SW480 (cell line): ENCODE data around the gene AXDND1.
A peak's percentile ranks its signal among the peaks of the same experiment; 100 is the strongest.
"Not testable (repeated sequence)": the region's sequence is repeated elsewhere in the genome, so short reads cannot be mapped to it uniquely, and the experiment has no call there.

Source experiments
- DNase-seq: peaks from one replicate; pipeline ENCODE4 v3.0.0-alpha.2; 2016; ENCODE audit warnings: low spot score

The AXDND1 gene, protein sequence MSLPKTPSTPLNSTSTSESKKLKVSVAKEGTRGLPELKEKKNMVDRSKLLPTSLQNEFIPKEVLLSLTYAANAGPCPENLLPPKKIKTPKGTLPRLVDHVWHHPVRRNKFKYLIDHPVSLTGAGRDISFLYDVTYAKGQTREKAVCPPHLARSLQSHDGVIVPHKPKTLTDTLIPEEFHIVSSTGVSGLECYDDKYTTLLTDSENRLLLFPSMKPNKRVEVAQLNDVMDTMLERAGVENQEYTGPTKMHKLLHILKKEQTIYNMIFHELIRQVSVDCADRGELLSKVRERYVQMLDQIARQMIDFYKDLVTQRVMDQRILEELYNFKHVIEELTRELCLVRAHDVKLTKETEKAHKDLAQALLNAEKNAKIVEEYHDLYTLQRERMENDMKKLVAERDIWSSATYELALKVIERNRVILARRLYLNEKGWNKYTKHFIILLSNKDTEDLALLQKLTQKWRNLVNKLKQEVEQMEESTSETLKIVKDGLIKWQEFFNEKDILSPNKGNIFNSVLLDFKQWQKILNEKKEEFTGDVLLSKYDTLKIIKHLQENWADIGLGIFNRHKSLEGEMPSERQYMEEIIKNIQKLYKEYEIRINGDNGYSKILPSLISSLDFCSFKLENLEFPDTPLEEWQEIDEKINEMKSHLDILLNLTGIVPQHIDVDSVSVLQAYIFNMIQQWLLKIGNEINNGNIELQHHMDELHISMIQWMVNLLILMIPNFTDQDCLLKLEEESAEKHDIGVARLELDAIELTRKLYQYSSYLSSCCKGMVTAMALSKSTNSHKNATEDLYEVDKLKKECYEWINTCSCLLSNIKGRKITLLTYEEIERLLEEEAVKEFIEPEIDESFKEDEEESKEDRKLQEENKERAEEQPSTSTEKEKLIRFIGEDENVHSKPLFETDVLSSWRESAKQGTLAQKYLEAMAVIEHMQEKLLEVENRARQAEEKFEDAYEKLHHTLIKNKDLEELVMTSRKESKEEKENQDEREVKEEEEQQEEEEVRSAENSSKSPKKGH

DNA sequence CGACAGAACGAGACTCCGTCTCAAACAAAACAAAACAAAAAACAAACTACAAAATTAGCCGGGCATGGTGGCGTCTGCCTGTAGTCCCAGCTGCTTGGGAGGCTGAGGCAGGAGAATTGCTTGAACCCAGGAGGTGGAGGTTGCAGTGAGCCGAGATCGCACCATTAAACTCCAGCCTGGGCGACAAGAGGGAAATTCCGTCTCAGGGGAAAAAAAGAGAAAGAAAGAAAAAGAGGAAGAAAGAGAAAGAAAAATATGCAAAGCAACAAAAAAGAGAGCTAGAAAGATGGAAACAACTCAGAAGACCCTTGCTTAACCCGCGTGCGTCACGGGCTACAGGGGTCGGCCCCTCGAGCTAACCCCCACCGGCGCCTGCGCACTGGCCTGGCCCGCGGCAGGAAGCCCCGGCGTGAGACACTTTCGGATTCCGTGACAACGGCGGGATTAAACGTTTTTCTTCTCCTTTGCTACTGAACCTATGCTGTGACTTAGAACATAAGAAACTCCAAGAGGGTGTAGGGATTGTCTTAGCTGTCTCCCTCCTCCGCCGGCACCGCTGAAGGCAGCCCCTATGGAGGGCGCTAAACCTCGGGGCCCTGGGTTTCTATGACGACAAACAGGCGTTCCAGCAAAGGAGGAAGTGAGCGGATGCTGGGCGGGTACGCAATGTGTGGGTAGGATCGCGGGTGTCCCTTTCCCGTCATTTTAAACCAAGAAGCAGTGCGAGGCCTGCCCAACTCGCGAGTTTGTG, at the start of gene AXDND1:
AXDND1 (plus strand) TSS at position 630 of the 751 bp plus-strand sequence. CDS start 539 bp downstream, outside the sequence.
- peak; percentile 80 for DNase-seq

DNA sequence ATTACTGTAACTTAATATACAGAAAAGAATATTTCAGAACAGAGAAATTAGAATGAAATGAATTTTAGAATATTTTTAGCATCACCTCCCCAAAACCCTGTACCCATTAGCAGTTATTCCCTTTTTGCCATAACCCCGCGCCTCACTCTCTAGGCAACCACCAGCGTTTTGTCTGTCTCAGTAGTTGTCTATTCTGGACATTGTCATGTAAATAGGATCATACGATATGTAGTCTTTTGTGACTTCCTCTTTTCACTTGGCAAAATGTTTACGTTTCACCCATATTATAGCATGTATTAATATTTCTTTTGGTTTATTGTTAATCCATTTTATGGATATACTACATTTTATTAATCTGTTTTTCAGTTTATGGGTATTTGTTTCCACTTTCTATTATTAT, 47.3 kb upstream of the AXDND1 start:
- DNase-seq: no peak

DNA sequence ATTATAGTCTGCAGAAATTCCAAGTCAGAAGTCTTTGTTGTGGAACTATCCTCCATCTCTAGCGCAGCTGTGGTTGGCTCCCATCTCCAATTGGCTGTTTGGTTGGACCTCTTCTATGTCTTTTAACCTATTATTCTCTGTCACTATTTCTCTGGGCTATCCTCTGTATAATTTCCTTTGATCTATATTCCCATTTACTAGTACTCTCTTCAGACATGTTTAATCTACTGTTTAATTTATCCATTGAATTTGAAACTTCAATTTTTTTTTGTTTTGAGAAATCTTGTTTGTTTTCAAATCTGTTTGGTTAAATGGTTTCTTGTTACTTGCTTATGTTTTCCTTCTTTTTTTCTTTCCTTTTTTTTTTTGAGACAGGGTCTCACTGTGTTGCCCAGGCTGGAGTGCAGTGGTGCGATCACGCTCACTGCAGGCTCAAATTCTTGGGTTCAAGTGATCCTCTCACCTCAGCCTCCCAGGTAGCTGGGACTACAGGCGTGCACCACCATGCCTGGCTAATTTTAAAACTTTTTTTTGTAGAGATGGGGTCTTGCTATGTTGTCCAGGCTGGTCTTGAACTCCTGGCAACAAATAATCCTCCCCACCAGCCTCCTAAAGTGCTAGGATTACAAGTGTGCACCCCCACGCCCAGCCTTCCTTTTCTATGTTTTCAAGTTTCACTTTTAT, 44.1 kb upstream of the AXDND1 start:
- no peak for DNase-seq

DNA sequence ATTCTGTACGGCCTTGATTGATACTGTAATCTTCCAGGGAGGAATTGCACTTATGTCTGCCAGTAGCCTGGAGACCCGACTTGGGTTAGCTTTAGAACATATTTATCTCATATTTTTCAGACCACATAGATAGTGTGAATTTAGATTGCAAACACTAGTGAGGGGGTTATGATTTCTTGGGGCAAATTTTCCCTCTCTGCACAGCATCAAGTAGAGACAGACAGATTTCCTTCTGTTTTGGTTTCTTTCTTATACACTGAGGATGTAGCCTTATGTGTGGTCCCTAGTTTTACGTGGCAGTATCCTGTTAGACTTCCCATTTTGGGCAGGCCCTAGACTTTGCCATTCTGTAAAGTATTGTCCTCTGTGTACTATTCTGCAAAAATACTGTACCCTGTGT, 43.2 kb upstream of the AXDND1 start:
- DNase-seq: no peak

DNA sequence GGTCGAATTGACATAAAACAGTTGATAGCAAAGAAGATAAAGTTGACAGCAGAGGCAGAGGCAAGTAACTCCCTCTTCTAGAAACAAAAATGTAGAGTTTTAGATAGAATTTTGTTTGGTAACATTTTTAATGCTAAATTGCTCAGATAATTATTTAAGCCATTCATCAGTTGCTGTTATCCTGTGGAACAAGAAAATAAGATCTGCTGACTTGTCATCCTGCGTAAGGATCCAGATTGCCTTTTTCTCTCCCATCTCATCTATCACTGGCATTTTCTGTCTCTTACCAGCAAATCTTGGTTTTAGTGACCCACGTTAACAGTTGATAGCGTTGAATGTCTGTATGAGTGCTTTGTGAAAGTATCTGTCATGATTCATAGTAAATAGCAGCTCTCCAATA, 42.3 kb upstream of the AXDND1 start:
- DNase-seq: no peak

DNA sequence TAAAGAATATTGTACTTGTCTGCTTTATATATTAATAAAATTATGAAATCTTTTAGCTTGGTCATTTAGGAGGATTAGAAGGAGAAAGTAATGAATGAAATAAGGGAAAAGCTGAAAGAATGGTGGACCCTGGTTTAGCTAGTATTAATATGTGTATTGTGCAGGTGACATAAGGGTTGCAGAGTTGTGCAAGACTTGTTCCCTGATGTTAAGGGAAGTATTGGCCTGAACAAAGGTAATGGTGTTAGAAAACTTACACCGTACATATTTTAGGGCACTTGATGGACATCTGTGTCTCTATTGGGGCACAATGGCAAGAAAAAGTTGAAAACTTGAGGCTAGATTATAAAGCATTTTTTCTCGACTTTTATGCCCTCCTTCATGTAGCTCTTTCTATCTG, 39.9 kb upstream of the AXDND1 start:
- DNase-seq: no peak

DNA sequence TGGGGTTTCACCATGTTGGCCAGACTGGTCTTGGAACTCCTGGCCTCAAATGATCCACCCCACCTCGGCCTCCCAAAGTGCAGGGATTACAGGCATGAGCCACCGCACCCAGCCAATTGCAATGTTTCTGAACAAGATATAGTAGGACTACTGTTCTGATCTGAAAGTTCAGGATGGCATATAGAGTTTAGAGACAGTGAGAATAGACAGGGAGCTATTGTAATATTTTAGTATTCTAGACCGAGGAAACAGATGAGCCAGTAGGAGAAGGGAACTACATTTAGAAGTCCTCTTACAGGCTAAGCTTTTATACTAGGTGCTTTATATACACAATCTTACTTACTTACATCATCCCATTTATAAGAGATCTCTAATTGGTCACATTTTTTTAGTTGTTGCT, 39.0 kb upstream of the AXDND1 start:
- no peak for DNase-seq

DNA sequence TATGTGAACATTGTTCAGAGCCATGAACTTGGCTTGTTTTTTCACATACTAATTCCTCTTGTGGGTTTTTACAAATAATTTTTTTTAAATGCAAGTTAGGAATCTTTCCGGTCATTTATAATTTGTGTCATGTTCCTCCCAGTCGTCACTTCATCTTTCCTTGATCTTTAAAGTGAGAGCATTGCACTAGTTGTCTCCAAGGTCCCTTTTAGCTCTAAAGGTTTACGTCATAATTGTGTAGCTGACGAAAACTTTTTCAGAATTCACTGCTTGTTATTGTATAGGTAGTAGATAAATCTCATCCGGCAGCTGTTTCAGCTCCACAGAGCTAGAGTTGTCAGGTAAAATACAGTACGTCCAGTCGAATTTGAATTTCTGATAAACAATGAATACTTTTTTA, 38.6 kb upstream of the AXDND1 start:
- DNase-seq: no peak

DNA sequence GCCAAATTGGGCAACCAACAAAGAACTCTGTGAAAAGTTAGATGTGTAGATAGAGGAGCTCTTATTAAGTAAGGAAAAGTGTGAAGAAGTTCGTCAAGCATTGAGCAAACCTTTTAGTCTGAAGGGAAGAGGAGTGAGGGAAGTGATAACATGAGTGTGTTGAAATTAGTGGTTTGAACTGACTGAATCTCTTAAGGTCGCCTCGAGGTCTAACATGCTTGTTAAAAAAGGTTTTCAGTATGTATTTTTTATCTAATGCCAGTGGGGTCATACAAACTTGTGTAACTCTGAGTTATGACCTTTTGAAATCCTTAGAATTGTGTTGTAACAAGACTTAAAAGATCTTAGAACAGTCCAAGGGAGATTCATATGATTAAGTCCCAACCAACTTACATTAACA, 38.1 kb upstream of the AXDND1 start:
- DNase-seq: no peak

DNA sequence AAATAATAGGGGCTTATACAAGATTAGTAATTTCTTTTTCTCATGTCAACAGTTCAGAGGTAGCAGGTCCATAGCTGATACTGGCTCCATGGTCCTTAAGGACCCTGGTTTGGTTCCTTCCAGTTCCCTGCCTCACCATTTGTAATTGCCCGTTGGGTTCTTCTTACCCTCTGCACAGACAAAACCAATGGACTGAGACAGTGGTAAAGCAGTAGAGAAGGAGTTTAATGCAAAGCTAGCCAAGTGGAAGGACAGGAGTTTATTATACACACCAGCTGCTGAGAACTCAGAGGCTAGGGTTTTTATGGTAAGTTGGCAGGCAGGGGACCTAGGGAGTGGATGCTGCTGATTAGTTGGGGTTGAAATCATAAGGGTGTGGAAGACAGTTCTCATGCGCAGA, 35.9 kb upstream of the AXDND1 start:
- DNase-seq: no peak

DNA sequence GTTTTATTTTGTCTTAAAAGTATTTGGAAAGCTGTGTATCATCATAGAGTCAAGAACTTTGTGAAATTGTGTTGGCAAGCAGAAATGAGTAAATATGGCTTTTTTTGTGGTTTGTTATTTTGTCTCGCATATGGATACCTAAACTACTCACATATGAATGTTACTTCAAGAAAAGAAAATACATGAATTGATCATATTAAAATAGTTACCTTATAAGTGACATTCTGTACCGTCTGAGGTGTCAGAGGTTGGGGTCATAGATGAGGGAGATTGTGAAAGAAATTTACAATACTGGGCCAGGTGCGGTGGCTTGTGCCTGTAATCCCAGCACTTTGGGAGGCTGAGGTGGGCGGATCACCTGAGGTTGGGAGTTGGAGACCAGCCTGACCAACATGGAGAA, 31.3 kb upstream of the AXDND1 start:
- DNase-seq: no peak

DNA sequence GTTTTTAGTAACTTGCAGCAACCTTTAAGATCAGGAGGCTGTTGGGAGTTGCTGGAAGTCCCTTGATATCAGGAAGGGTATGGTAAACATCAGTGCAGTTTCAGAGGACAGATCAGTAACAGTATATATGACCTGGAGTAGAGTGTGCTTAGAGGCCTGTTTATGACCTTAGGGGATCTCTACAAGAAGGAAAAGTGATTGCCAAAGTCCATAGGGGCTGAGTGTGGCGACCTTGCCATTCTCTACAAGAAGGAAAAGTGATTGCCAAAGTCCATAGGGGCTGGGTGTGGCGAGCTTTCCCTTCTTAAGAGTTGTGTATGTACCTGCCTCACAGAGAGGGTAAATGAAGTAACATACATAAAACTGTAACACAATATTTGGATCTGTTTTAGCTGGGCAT, 28.5 kb upstream of the AXDND1 start:
- DNase-seq: no peak

DNA sequence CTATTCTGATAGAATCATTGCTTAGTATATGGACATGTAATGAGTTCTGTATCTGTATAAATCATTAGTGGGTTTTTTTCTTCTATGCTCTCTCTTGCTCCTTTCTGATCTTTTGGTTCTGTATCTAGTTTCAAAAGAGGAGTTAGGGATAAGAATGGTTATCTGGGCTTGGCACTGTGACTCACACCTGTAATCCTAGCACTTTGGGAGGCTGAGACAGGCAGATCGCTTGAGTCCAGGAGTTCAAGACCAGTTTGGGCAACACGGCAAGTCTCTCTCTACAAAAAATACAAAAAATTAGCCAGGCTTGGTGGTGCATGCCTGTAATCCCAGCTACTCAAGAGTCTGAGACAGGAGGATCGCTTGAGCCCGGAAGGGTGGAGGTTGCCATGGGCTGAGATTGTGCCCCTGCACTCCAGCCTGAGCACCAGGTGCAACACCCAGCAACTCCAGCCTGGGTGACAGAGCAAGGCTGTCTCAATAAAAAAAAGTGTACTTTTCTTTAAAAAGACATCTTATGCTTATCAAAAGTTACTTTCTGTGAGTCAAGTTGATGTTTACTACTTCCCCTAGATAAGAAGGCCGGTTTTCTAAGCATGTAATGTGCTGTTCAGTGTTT, 27.7 kb upstream of the AXDND1 start:
- no peak for DNase-seq

DNA sequence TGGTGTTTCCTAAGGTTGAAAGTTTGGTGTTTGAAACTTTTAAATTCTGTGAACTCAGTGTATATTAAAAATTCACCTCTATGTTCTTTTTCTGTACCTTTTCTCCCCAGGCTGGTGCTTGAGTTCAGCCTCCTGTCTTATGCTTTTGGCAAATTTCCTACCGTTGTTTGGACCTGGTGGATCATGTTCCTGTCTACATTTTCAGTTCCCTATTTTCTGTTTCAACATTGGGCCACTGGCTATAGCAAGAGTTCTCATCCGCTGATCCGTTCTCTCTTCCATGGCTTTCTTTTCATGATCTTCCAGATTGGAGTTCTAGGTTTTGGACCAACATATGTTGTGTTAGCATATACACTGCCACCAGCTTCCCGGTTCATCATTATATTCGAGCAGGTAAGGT, 24.9 kb upstream of the AXDND1 start:
- DNase-seq: no peak

DNA sequence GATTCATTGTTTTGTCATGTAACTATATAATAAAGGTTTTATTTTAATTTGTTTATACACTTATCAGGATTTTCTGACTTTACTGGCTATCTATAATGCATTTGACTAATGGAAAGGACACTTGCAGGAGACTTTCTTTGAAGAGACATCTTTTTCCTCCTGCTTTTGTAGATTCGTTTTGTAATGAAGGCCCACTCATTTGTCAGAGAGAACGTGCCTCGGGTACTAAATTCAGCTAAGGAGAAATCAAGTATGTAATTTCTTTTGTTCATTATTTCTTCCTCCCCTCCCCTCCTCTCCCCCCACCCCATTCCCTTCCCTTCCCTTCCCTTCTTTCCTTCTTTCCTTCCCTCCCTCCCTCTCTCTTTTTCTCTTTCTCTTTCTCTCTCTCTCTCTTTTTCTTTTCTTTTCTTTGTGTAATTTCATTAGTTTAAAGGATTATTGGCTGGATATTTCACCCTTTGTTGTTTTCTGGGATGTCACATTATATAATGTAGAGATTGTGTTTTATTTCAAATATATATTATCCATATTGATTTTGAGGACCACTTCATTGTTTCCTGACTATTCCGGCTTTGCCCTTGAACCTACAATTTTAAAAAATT, 23.7 kb upstream of the AXDND1 start:
- DNase-seq: no peak

DNA sequence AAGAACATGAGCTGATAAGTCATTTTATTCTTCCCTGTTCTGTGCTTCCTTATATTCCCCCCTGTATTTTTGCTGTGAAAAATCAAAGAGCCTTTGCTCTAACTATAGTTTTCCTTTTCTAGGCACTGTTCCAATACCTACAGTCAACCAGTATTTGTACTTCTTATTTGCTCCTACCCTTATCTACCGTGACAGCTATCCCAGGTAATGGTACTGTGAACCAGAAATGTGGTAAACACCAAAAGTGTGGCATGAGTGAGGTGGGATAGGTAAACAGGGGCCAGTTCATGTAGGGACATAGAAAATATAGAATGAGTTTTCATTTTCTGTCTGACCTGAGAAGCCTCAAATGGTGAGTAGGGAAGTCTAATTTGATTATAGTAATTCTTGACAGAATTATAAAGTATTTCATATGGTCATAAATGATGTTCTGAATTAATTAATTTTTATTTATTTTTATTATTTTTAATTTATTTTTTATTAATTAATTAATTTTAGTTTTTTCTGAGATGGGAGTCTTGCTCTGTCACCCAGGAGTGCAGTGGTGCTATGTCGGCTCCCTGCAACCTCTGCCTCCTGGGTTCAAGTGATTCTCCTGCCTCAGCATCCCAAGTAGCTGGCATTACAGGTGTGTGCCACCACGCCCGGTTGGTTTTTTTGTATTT, 22.9 kb upstream of the AXDND1 start:
- DNase-seq: no peak

DNA sequence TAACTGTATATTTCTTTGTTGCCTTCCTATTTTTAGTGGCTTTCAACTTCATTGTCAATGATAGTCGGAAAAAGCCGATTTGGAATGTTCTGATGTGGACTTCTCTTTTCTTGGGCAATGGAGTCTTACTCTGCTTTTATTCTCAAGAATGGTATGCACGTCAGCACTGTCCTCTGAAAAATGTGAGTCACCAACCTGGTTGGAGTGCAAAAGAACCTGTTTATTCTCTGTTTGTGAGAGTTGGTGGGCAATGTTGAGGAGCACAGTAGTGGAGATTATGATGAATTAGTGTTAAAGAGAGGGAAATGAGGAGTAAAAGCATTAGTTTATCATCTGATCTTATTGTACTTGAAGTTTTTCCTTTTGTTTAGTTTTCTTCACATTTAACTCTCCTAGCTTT, 14.5 kb upstream of the AXDND1 start:
- DNase-seq: no peak

DNA sequence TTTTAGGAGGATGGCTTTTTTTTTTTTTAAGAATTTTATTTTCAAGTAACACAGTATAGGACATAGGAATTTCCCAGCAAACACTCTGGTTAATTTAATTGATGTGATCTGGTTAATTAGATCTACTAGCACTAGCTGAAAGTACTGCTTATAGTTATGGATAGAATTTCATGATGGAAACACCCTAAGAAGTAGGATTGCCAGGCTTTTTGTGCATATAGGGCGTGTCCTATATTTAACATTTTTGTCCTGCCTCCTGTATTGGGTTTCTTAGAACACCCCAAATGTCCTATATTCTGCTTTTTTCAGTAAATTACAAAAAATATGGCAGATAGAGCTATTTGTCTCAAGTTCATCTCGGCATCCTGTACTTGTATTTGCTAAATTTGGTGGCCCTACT, 13.5 kb upstream of the AXDND1 start:
- no peak for DNase-seq

DNA sequence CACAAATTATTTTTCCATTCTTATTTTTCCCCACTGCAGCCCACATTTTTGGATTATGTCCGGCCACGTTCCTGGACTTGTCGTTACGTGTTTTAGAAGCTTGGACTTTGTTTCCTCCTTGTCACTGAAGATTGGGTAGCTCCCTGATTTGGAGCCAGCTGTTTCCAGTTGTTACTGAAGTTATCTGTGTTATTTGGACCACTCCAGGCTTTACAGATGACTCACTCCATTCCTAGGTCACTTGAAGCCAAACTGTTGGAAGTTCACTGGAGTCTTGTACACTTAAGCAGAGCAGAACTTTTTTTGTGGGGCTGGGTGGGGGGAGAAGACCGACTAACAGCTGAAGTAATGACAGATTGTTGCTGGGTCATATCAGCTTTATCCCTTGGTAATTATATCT, 12.2 kb upstream of the AXDND1 start:
- DNase-seq: no peak

DNA sequence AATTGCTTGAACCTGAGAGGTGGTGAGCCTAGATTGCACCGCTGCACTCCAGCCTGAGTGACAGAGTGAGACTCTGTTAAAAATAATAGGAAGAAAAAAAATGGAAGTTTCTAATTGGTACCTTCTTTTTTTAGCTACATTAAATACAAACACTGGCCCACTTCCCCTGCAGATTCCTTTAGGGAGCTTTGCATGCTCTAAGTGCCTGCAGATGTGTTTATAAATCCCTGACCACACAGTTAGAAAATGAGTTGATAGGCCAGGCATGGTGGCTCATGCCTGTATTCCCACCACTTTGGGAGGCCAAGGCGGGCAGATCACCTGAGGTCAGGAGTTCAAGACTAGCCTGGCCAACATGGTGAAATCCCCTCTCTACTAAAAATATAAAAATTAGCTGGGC, 4.1 kb upstream of the AXDND1 start:
- DNase-seq: not testable (repeated sequence)
